ENCODE measurements around the gene FANCC.

The FANCC gene

GRCh38 chr9:95058795-95059386 is 258.6 kb downstream of the FANCC start:
- no peak for DNase-seq

- DNase-seq: no peak
Measured at GRCh38 chr9:95058121-95058785, 259.3 kb downstream of the FANCC start.

DNA sequence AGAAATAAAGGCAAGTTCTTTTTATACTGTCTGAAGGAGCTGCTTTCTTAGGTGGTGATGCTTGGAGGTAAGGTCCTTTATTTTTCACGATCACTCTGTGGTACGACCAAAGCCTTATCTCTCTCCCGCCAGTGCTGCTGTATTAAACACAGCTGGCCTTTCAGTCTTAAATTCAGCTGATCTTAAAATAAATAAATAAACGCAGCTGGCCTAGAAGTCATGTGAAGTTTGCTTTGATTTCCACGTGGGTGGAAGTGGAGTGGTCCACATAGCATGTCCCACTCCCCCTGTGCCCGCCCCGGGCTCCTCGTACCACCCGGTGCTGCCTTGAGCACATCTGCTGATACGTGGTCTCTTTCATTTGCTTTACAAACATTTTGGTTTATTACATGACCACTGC is 260.4 kb downstream of the FANCC start:
- DNase-seq: no peak

DNA sequence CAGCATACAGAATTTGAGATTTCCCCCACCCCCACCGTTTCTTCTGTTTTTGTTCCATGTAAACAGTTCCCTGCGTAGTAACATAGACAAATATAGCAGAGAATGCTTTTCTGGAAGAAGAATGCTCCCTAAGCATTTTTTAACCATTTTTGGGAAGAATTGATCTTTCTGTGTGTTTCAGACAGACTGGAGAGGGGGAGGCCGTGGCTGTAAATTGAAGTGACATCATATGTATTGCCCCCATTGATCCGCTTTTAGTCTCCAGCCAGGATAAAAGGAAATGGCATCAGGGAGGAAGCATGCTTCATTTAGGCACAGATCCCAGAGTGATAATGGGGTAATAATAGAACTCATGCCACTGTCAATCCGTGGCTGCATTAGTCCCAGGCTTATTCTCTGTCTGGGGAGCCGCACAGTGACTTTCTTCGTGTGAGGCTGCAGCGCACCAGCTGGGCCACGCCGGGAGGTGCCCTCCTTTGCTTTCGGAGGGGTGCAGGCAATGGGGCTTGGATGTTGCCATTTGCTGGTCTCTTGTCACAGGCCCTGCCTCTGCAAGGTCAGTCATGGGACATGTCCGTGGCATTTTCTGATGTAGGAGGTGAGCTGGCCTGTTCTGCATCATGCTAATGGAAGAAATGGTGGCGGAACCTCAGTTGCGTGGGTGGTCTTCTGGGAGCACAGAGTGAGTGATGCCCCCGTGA is 261.5 kb downstream of the FANCC start:
- no peak for DNase-seq

DNA sequence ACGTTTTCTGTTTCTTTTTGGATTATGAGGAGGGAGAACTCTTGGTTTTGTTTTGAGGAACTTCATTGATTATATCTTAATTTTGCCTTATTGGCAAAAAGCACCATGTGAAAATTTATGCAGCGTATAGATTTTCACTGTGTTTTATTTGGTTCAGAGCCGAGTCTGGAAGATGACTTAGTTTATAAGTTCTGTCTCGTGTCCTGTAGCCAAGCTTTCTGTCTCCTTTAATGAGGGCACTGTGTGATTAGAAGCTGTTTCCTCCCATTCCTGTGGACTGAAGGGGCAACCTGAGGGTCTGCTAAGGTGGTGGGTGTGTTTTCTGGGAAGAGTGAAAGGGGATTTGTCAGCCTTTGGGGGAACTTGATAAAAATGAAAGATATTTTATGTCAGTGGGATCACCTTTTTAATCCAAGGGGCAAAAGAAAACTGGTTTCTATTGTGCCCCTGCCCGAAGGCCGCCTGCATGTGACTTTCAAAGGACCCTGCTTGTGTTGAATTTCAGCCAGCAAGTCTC is 262.1 kb downstream of the FANCC start:
- DNase-seq: no peak

GRCh38 chr9:95053611-95054570 is 263.6 kb downstream of the FANCC start:
- DNase-seq: no peak

GRCh38 chr9:95049761-95050160 is 267.7 kb downstream of the FANCC start:
- DNase-seq: no peak

Data from amniotic stem cell (primary cell).